T-cell (primary cell): Measurements from ENCODE around the gene GAK. TPM values are rescaled to one million over a fixed set of nuclear protein-coding genes. Genes with fewer than 3 reads are reported as not detected.

Experiments
- ATAC-seq, 4 experiments: fragments of 200-7000 bp in 3 of 4; fragments of 150-1000 bp in 1 of 4; cut with Tn5 transposase; replicated peaks in 1 of 4; 1 replicate in 3 of 4; 2 replicates in 1 of 4; pipeline ENCODE4 v1.10.0; 2021; ENCODE audit warnings: moderate library complexity in 3 of 4, mild to moderate bottlenecking in 2 of 4, moderate number of reproducible peaks in 1 of 4
- CTCF ChIA-PET, 2 donors: fragments of 300-600 bp; sonication (Branson Sonifier 250); formaldehyde crosslinking; loops; one replicate each; lab custom pipeline; 2022; ENCODE audit warnings: antibody characterized with exemption in 2 of 2; lab: Charles Lee
- POLR2A ChIA-PET, 2 donors: fragments of 300-600 bp; sonication (Branson Sonifier 250); formaldehyde crosslinking; loops; one replicate each; lab custom pipeline; 2022; ENCODE audit warnings: antibody characterized with exemption in 2 of 2; lab: Charles Lee
- DNase-seq, 35 experiments: peaks; one replicate each; pipeline versions ENCODE4 v3.0.0 to v3.0.0-alpha.2; 2013 to 2023
- H3K27ac ChIP-seq: one replicate; pipeline ENCODE4 v1.5.1; 2013; ENCODE audit warnings: low read length
- H3K27me3 ChIP-seq, 2 experiments: replicated peaks in 1 of 2; 1 replicate in 1 of 2; 2 replicates in 1 of 2; pipeline versions ENCODE4 v1.6.1 to v1.7.0; 2013; ENCODE audit warnings: low read length in 1 of 2, mixed read lengths in 1 of 2; ENCODE audit not compliant: control insufficient read depth in 2 of 2, insufficient read depth in 2 of 2; ENCODE audit errors: extremely low read depth in 1 of 2
- H3K36me3 ChIP-seq, 2 donors: 1 replicate in 1 of 2; 2 replicates in 1 of 2; pipeline versions ENCODE4 v1.6.1 to v1.7.0; 2013; ENCODE audit warnings: low read length in 1 of 2; ENCODE audit not compliant: control insufficient read depth in 2 of 2, insufficient read depth in 1 of 2; ENCODE audit errors: extremely low read depth in 1 of 2
- H3K4me1 ChIP-seq, 2 experiments: 1 replicate in 1 of 2; 2 replicates in 1 of 2; pipeline versions ENCODE4 v1.6.1 to v1.7.0; 2013; ENCODE audit warnings: low read length in 2 of 2, mixed read lengths in 1 of 2; ENCODE audit not compliant: insufficient read depth in 2 of 2, control insufficient read depth in 1 of 2; ENCODE audit errors: extremely low read depth in 1 of 2
- H3K4me3 ChIP-seq, 2 donors: 1 replicate in 1 of 2; 2 replicates in 1 of 2; pipeline versions ENCODE4 v1.5.1 to v1.7.0; 2013; ENCODE audit warnings: mild to moderate bottlenecking in 2 of 2, low read length in 1 of 2, moderate library complexity in 1 of 2; ENCODE audit not compliant: control insufficient read depth in 1 of 2; ENCODE audit errors: extremely low read depth in 1 of 2
- H3K9me3 ChIP-seq: 2 replicates; pipeline ENCODE4 v1.7.0; 2013
- H3K27ac Mint-ChIP-seq, 2 donors: one replicate each; pipeline ENCODE4 v1.8.0; 2020 to 2021; ENCODE audit warnings: mild to moderate bottlenecking in 2 of 2, mixed read lengths in 2 of 2
- H3K27me3 Mint-ChIP-seq, 2 donors: one replicate each; pipeline ENCODE4 v1.8.0; 2021 to 2022; ENCODE audit warnings: mixed read lengths in 2 of 2
- H3K36me3 Mint-ChIP-seq: one replicate; pipeline ENCODE4 v1.8.0; 2021; ENCODE audit warnings: mixed read lengths
- H3K4me1 Mint-ChIP-seq, 3 donors: one replicate each; pipeline ENCODE4 v1.8.0; 2020 to 2022; ENCODE audit warnings: mixed read lengths in 3 of 3, mild to moderate bottlenecking in 1 of 3
- H3K4me3 Mint-ChIP-seq, 3 donors: one replicate each; pipeline ENCODE4 v1.8.0; 2020 to 2022; ENCODE audit warnings: mild to moderate bottlenecking in 3 of 3, mixed read lengths in 3 of 3, moderate library complexity in 3 of 3
- H3K9me3 Mint-ChIP-seq, 3 donors: one replicate each; pipeline ENCODE4 v1.8.0; 2020 to 2022; ENCODE audit warnings: mixed read lengths in 3 of 3
- WGBS: methylation state at CpG from one replicate; pipeline ENCODE4 v1.1.5; 2013; ENCODE audit warnings: missing lambda C conversion rate; ENCODE audit not compliant: insufficient coverage; 5-methylcytosine and 5-hydroxymethylcytosine counted together
- total RNA-seq, 35 experiments: library from RNA in 6 of 35; stranded (reverse) in 6 of 35; fragments of 120-200 nt in 1 of 35; gene quantifications; one replicate each; pipeline versions ENCODE4 v1.2.1 to v1.2.4 and lab custom pipeline; 2013 to 2026

GAK gene
- total RNA-seq, 5 donors from 2014 or later (not counting 1 experiment from before 2014, with no cell fraction given): 182 to 225 (median 218) TPM

GRCh38 chr4:869776-870175 lies 62.3 kb downstream of the GAK start:
- H3K4me1 Mint-ChIP-seq: peaks cover 0 to 12% (median 2%) of the 10 kb centered on the region in 3 donors
- H3K4me1 ChIP-seq: no peaks in the 10 kb centered on the region
- H3K27me3 Mint-ChIP-seq: no peaks in the 10 kb centered on the region
- no peaks in the 10 kb centered on the region for H3K9me3 ChIP-seq
- no peak for DNase-seq
- H3K36me3 Mint-ChIP-seq: peaks cover 40% of the 10 kb centered on the region
- POLR2A ChIA-PET: no interaction called here
- peaks cover 40 to 68% of the 10 kb centered on the region in 2 donors for H3K36me3 ChIP-seq
- H3K9me3 Mint-ChIP-seq: no peaks in the 10 kb centered on the region
- H3K4me3 ChIP-seq: no peak overlapping the region
- no peak overlapping the region for H3K4me3 Mint-ChIP-seq
- H3K27ac Mint-ChIP-seq: no peak overlapping the region
- ATAC-seq: no peak
- CTCF ChIA-PET: interaction anchor here in 1 of 2 donors (0.6 kb wide), 1 partner anchor 57 kb away, joined by 3 read pairs; no protein-coding TSS in a partner anchor
- no peak overlapping the region for H3K27ac ChIP-seq
- no peaks in the 10 kb centered on the region for H3K27me3 ChIP-seq
- over 99% methylated on average over 15 of the region's 15 CpGs for WGBS

- Mint-ChIP-seq H3K27me3 (no peaks in the 10 kb centered on the region), H3K36me3 (peaks cover 36% of the 10 kb centered on the region), H3K4me3 (no peak overlapping the region), H3K4me1 (peaks cover 0 to 3% (median 2%) of the 10 kb centered on the region in 3 donors), H3K27ac (no peak overlapping the region), H3K9me3 (no peaks in the 10 kb centered on the region)
- ChIA-PET POLR2A (no interaction called here), CTCF (no interaction called here)
- H3K4me1 ChIP-seq: no peaks in the 10 kb centered on the region
- no peak overlapping the region for H3K27ac ChIP-seq
- no peak overlapping the region for H3K4me3 ChIP-seq
- WGBS: 98% methylated on average over 21 of the region's 21 CpGs
- no peak for ATAC-seq
- DNase-seq: no peak
- H3K9me3 ChIP-seq: no peaks in the 10 kb centered on the region
- H3K36me3 ChIP-seq: peaks cover 47 to 74% of the 10 kb centered on the region in 2 donors
- no peaks in the 10 kb centered on the region for H3K27me3 ChIP-seq
Observed at GRCh38 chr4:868421-868820, 63.7 kb downstream of the GAK start.

GRCh38 chr4:867526-868250 lies 64.4 kb downstream of the GAK start:
- Mint-ChIP-seq H3K27me3 (no peaks in the 10 kb centered on the region), H3K27ac (no peak overlapping the region), H3K4me3 (no peak overlapping the region), H3K36me3 (peaks cover 38% of the 10 kb centered on the region), H3K4me1 (peaks cover 0 to 2% (median 0%) of the 10 kb centered on the region in 3 donors), H3K9me3 (no peaks in the 10 kb centered on the region)
- Histone ChIP-seq H3K27ac (no peak overlapping the region), H3K27me3 (no peaks in the 10 kb centered on the region), H3K9me3 (no peaks in the 10 kb centered on the region), H3K4me3 (no peak overlapping the region), H3K36me3 (peaks cover 44 to 76% of the 10 kb centered on the region in 2 donors), H3K4me1 (no peaks in the 10 kb centered on the region)
- POLR2A ChIA-PET: no interaction called here
- 97% methylated on average over 22 of the region's 26 CpGs for WGBS
- CTCF ChIA-PET: no interaction called here
- no peak for ATAC-seq
- no peak for DNase-seq

GRCh38 chr4:866761-867390 lies 65.2 kb downstream of the GAK start:
- no peaks in the 10 kb centered on the region for H3K4me1 ChIP-seq
- no peak overlapping the region for H3K27ac ChIP-seq
- H3K36me3 ChIP-seq: peaks cover 40 to 73% of the 10 kb centered on the region in 2 donors
- no peak overlapping the region for H3K4me3 ChIP-seq
- Mint-ChIP-seq H3K27me3 (no peaks in the 10 kb centered on the region), H3K36me3 (peaks cover 44% of the 10 kb centered on the region), H3K4me3 (no peak overlapping the region), H3K9me3 (no peaks in the 10 kb centered on the region), H3K4me1 (peaks cover 0 to 2% (median 0%) of the 10 kb centered on the region in 3 donors), H3K27ac (no peak overlapping the region)
- ATAC-seq (no peak), DNase-seq (no peak)
- no peaks in the 10 kb centered on the region for H3K27me3 ChIP-seq
- H3K9me3 ChIP-seq: no peaks in the 10 kb centered on the region
- WGBS: 91% methylated on average over 21 of the region's 28 CpGs
- ChIA-PET CTCF (no interaction called here), POLR2A (no interaction called here)

GRCh38 chr4:866068-866760 lies 65.9 kb downstream of the GAK start:
- no peak overlapping the region for H3K27ac Mint-ChIP-seq
- H3K36me3 Mint-ChIP-seq: peaks cover 45% of the 10 kb centered on the region
- peaks cover 44 to 78% of the 10 kb centered on the region in 2 donors for H3K36me3 ChIP-seq
- H3K4me3 ChIP-seq: no peak overlapping the region
- H3K27me3 ChIP-seq: no peaks in the 10 kb centered on the region
- ATAC-seq (no peak), DNase-seq (no peak)
- H3K4me1 ChIP-seq: no peaks in the 10 kb centered on the region
- no peaks in the 10 kb centered on the region for H3K9me3 Mint-ChIP-seq
- H3K27ac ChIP-seq: no peak overlapping the region
- WGBS: 98% methylated on average over 19 of the region's 24 CpGs
- CTCF ChIA-PET: no interaction called here
- POLR2A ChIA-PET: no interaction called here
- H3K4me1 Mint-ChIP-seq: peaks cover 0 to 2% (median 0%) of the 10 kb centered on the region in 3 donors
- H3K4me3 Mint-ChIP-seq: no peak overlapping the region
- H3K27me3 Mint-ChIP-seq: no peaks in the 10 kb centered on the region
- no peaks in the 10 kb centered on the region for H3K9me3 ChIP-seq

GRCh38 chr4:865572-865971 lies 66.5 kb downstream of the GAK start:
- H3K4me3 Mint-ChIP-seq: no peak overlapping the region
- CTCF ChIA-PET: no interaction called here
- Histone ChIP-seq H3K27me3 (no peaks in the 10 kb centered on the region), H3K4me3 (no peak overlapping the region), H3K27ac (no peak overlapping the region), H3K9me3 (no peaks in the 10 kb centered on the region), H3K36me3 (peaks cover 48 to 81% of the 10 kb centered on the region in 2 donors), H3K4me1 (no peaks in the 10 kb centered on the region)
- H3K27me3 Mint-ChIP-seq: no peaks in the 10 kb centered on the region
- 98% methylated on average over 18 of the region's 18 CpGs for WGBS
- ATAC-seq: no peak
- H3K9me3 Mint-ChIP-seq: no peaks in the 10 kb centered on the region
- peaks cover 0 to 2% (median 0%) of the 10 kb centered on the region in 3 donors for H3K4me1 Mint-ChIP-seq
- POLR2A ChIA-PET: no interaction called here
- H3K27ac Mint-ChIP-seq: no peak overlapping the region
- H3K36me3 Mint-ChIP-seq: peaks cover 47% of the 10 kb centered on the region
- DNase-seq: no peak
